Tibial nerve (tissue), 4 donors: ENCODE measurements around the gene EMC9. TPM values are rescaled to one million over a fixed set of nuclear protein-coding genes. Genes with fewer than 3 reads are reported as not detected.
"Not testable (repeated sequence)": the region's sequence is repeated elsewhere in the genome, so short reads cannot be mapped to it uniquely, and the experiment has no call there.

Source experiments
- DNase-seq, 2 donors: peaks; one replicate each; pipeline ENCODE4 v3.0.0-alpha.2; 2019; ENCODE audit warnings: low spot score in 2 of 2
- H3K27ac ChIP-seq, 4 donors: fragments of 200-600 bp; sonication (generic) in 3 of 4; one replicate each; pipeline ENCODE4 v1.5.1; 2017 to 2019; ENCODE audit warnings: mild to moderate bottlenecking in 1 of 4
- H3K27me3 ChIP-seq, 2 donors: fragments of 200-600 bp; sonication (generic) in 1 of 2; one replicate each; pipeline versions ENCODE4 v1.5.1 to v1.6.0; 2017 to 2019
- H3K36me3 ChIP-seq, 3 donors: fragments of 200-600 bp; sonication (generic); one replicate each; pipeline ENCODE4 v1.5.1; 2018 to 2019
- H3K4me1 ChIP-seq, 4 donors: fragments of 200-600 bp; sonication (generic) in 3 of 4; one replicate each; pipeline ENCODE4 v1.5.1; 2017 to 2019
- H3K4me3 ChIP-seq, 4 donors: fragments of 200-600 bp; sonication (generic) in 3 of 4; one replicate each; pipeline ENCODE4 v1.5.1; 2017 to 2019; ENCODE audit warnings: mild to moderate bottlenecking in 1 of 4, moderate library complexity in 1 of 4
- H3K9me3 ChIP-seq, 4 donors: fragments of 200-600 bp; sonication (generic) in 3 of 4; one replicate each; pipeline ENCODE4 v1.5.1; 2017 to 2019
- EP300 ChIP-seq, 2 donors: sonication (generic); formaldehyde crosslinking; IDR thresholded peaks; one replicate each; pipeline ENCODE4 v1.6.1; 2017; ENCODE audit warnings: antibody characterized with exemption in 2 of 2, mild to moderate bottlenecking in 1 of 2
- POLR2A ChIP-seq, 2 donors: fragments of 450-650 bp; IDR thresholded peaks; one replicate each; pipeline ENCODE4 v1.6.1; 2017; ENCODE audit warnings: antibody characterized with exemption in 2 of 2, mild to moderate bottlenecking in 2 of 2, moderate library complexity in 2 of 2
- WGBS, 2 donors: methylation state at CpG; one replicate each; pipeline ENCODE4 v1.1.5; 2018; 5-methylcytosine and 5-hydroxymethylcytosine counted together
- total RNA-seq, 4 donors: library from RNA; depleted of rRNA; stranded (reverse); fragments of >200 nt; gene quantifications; one replicate each; pipeline ENCODE4 v1.1.0, GENCODE V29; 2016
- TF ChIP-seq, protein P1 (sequence below), 5 experiments: fragments of 200-600 bp in 3 of 5; fragments of 450-650 bp in 2 of 5; sonication (generic) in 3 of 5; IDR thresholded peaks; one replicate each; pipeline ENCODE4 v1.5.1; 2016 to 2019; ENCODE audit warnings: antibody characterized with exemption in 5 of 5, mild to moderate bottlenecking in 3 of 5, moderate library complexity in 2 of 5

Gene EMC9
- total RNA-seq, 4 donors from 2014 or later, result 9.2 to 22.7 (median 14.4) TPM

DNA sequence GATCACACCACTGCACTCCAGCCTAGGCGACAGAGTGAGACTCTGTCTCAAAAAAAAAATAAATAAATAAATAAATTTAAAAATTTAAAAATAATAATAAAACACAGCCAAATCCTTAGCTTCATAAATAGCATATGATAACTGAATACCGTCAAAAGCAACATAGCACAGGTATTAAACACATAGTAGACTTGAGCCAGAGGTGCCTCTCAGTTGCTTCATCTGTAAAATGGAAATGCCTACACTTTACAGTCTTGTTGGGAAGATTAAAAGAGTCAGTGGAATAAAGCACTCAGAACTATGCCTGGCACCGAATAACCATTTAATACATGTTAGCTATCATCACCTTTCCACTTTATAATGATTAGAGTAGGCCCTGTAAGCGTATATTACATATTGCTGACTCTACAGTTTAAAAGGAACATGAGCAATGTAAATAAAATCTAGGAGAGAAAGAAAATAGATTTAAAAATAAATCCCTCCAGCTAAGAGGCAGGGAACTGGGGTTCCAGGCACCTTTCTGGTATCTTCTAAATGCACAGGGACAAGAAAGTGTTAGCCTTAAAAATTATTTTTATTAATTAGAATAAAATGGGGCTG, 34.6 kb downstream of the EMC9 start:
- Histone ChIP-seq H3K9me3 (no peaks in the 10 kb centered on the region), H3K36me3 (peaks cover 0 to 29% (median 0%) of the 10 kb centered on the region in 3 donors), H3K27ac (no peak overlapping the region), H3K4me3 (no peak overlapping the region), H3K27me3 (no peaks in the 10 kb centered on the region), H3K4me1 (peaks cover 0 to 12% (median 0%) of the 10 kb centered on the region in 4 donors)
- TF ChIP-seq EP300 (IDR thresholded peaks at IDR 0.05), result no peak
- TF ChIP-seq POLR2A (IDR thresholded peaks at IDR 0.05), result no peak
- TF ChIP-seq, protein P1, sequence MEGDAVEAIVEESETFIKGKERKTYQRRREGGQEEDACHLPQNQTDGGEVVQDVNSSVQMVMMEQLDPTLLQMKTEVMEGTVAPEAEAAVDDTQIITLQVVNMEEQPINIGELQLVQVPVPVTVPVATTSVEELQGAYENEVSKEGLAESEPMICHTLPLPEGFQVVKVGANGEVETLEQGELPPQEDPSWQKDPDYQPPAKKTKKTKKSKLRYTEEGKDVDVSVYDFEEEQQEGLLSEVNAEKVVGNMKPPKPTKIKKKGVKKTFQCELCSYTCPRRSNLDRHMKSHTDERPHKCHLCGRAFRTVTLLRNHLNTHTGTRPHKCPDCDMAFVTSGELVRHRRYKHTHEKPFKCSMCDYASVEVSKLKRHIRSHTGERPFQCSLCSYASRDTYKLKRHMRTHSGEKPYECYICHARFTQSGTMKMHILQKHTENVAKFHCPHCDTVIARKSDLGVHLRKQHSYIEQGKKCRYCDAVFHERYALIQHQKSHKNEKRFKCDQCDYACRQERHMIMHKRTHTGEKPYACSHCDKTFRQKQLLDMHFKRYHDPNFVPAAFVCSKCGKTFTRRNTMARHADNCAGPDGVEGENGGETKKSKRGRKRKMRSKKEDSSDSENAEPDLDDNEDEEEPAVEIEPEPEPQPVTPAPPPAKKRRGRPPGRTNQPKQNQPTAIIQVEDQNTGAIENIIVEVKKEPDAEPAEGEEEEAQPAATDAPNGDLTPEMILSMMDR (IDR thresholded peaks at IDR 0.05), result no peak
- WGBS, 2 donors, result 87 to 89% methylated on average over 4 of the region's 4 CpGs
- DNase-seq, result no peak

DNA sequence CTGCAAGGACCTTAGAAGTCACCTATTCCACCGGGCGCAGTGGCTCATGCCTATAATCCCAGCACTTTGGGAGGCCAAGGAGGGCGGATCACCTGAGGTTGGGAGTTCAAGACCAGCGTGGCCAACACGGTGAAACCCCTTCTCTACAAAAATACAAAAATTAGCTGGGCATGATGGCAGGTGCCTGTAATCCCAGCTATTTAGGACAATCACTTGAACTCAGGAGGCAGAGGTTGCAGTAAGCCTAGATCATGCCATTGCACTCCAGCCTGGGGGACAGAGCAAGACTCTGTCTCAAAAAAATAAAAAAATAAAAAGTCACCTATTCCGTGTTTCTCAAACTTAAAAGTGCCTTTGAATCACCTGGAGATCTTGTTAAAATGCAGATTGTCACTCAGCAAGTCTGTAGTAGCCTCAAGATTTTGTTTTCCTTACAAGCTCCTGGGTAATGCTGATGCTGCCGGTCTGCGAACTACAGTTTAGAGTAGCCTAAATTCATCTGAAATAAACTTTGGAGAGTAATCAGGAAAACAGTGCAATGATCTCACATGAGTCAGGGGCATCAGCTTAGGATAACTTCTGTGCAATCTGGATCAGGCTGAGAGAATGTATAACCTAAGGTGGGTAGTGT, 35.7 kb downstream of the EMC9 start:
- WGBS, 2 donors, result 91 to 92% methylated on average over 8 of the region's 8 CpGs
- not testable (repeated sequence) for H3K9me3 ChIP-seq, DNase-seq

DNA sequence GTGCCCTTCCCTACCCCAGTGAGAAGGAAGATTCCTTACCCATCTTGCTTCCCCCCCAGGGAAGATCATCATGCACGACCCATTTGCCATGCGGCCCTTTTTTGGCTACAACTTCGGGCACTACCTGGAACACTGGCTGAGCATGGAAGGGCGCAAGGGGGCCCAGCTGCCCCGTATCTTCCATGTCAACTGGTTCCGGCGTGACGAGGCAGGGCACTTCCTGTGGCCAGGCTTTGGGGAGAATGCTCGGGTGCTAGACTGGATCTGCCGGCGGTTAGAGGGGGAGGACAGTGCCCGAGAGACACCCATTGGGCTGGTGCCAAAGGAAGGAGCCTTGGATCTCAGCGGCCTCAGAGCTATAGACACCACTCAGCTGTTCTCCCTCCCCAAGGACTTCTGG, 37.9 kb downstream of the EMC9 start:
- DNase-seq, result no peak
- WGBS, 2 donors, result 85 to 91% methylated on average over 13 of the region's 13 CpGs
- Histone ChIP-seq H3K27ac (no peak overlapping the region), H3K9me3 (no peaks in the 10 kb centered on the region), H3K4me3 (no peak overlapping the region), H3K27me3 (no peaks in the 10 kb centered on the region), H3K4me1 (peaks cover 0 to 3% (median 0%) of the 10 kb centered on the region in 4 donors), H3K36me3 (peaks cover 0 to 61% (median 8%) of the 10 kb centered on the region in 3 donors)
- TF ChIP-seq, protein P1 (IDR thresholded peaks at IDR 0.05), result no peak
- no peak for TF ChIP-seq POLR2A (IDR thresholded peaks at IDR 0.05)
- TF ChIP-seq EP300 (IDR thresholded peaks at IDR 0.05), result no peak

More for the DNA sequence above, 35.7 kb downstream of the EMC9 start:
- H3K4me3 ChIP-seq, H3K27me3 ChIP-seq, H3K27ac ChIP-seq: not testable (repeated sequence)
- peaks cover 0 to 12% (median 0%) of the 10 kb centered on the region in 4 donors for H3K4me1 ChIP-seq
- peaks cover 0 to 39% (median 0%) of the 10 kb centered on the region in 3 donors for H3K36me3 ChIP-seq

DNA sequence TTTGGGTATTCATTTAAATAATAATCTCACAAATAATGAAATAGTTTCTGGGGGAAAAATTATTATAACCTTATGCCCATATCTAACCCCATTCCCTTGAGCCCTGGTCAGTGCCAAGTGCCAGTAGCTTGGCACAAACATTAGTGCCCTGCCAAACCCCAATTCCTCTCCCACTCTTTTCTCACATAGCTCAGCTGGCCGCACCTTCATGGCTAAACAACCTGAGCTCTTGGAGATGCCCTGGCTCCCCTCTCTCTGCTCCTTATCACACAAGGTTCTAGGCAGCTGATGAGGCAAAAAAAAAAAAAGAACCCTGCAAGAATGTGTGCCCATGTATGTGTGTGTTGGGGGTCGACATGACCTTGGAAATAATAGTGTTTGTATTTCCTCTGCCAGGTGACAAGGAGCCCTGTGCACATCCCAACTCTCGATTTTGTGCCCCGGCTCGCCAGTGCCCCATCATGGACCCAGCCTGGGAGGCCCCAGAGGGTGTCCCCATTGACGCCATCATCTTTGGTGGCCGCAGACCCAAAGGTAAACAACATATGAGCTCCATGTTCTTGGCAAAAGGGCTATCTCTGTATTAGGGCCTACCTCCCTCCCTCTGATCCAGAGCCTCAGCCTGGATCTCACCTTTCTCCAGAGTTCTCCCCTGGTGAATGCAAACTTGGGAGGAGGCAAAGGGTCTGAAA, 38.9 kb downstream of the EMC9 start:
- DNase-seq, result no peak

DNA sequence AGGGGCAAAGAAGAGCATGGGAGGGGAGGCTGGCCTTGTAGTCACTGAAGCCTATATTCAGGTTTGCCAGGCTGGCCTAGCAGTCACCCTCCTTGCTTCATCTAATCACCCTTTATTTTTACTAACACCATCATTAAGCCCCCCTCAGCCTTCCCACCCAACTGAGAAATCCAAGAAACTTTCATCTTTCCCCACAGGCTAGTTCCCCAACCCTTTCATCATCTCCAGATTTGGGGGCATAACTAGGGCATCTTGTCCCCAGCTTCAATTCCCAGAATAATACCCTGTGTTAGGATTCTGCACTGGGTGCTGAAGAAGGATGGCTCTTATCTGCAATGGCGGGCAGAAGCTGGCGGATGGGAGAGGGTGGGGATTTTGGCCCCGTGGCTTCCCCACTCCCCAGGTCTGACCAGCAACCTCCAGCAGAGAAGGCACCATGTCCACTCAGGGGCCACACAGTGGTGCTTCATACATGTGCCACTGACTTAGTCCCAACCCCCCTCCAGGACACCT, 40.4 kb downstream of the EMC9 start:
- WGBS, 2 donors, result 97 to 100% methylated on average over 3 of the region's 3 CpGs
- Histone ChIP-seq H3K27ac (no peak overlapping the region), H3K4me1 (peaks cover 0 to under 1% (median 0%) of the 10 kb centered on the region in 4 donors), H3K9me3 (no peaks in the 10 kb centered on the region), H3K27me3 (no peaks in the 10 kb centered on the region), H3K36me3 (peaks cover 0 to 67% (median 13%) of the 10 kb centered on the region in 3 donors), H3K4me3 (no peak overlapping the region)
- DNase-seq, result no peak
- TF ChIP-seq EP300 (IDR thresholded peaks at IDR 0.05), result no peak

More for the DNA sequence above, 38.9 kb downstream of the EMC9 start:
- no peak overlapping the region for H3K4me3 ChIP-seq
- no peaks in the 10 kb centered on the region for H3K4me1 ChIP-seq
- H3K27me3 ChIP-seq, result no peaks in the 10 kb centered on the region
- no peak overlapping the region for H3K27ac ChIP-seq
- TF ChIP-seq POLR2A (IDR thresholded peaks at IDR 0.05), result no peak
- TF ChIP-seq, protein P1 (IDR thresholded peaks at IDR 0.05), result no peak
- no peak for TF ChIP-seq EP300 (IDR thresholded peaks at IDR 0.05)
- peaks cover 0 to 67% (median 12%) of the 10 kb centered on the region in 3 donors for H3K36me3 ChIP-seq
- WGBS, 2 donors, result 92 to 94% methylated on average over 7 of the region's 7 CpGs
- no peaks in the 10 kb centered on the region for H3K9me3 ChIP-seq
